Progenitor cell of endocrine pancreas (in vitro differentiated cells): ENCODE measurements around the gene FAM131A. TPM values are rescaled to one million over a fixed set of nuclear protein-coding genes. Genes with fewer than 3 reads are reported as not detected.

Experiments
- DNase-seq: peaks from one replicate; pipeline ENCODE4 v3.0.0; 2021; ENCODE audit warnings: low spot score; ENCODE audit not compliant: unreplicated experiment
- H3K27ac Mint-ChIP-seq: 2 replicates; pipeline ENCODE4 v1.8.0; 2021; ENCODE audit warnings: mild to moderate bottlenecking, moderate library complexity, mixed read lengths
- H3K27me3 Mint-ChIP-seq: 2 replicates; pipeline ENCODE4 v1.8.0; 2021; ENCODE audit warnings: mixed read lengths
- H3K36me3 Mint-ChIP-seq: 2 replicates; pipeline ENCODE4 v1.8.0; 2022; ENCODE audit warnings: mixed read lengths; ENCODE audit not compliant: insufficient read depth
- H3K4me1 Mint-ChIP-seq: 2 replicates; pipeline ENCODE4 v1.8.0; 2021; ENCODE audit warnings: low read depth, mixed read lengths
- H3K4me3 Mint-ChIP-seq: 2 replicates; pipeline ENCODE4 v1.8.0; 2021; ENCODE audit warnings: low read depth, mild to moderate bottlenecking, moderate library complexity, mixed read lengths
- H3K9me3 Mint-ChIP-seq: 2 replicates; pipeline ENCODE4 v1.8.0; 2021; ENCODE audit warnings: low read depth, mixed read lengths
- total RNA-seq: library from RNA; stranded (reverse); gene quantifications from 2 replicates; pipeline ENCODE4 v1.2.1, GENCODE V29; 2021
- TF ChIP-seq, protein P1 (sequence below): fragments of 200-600 bp; sonication (generic); IDR thresholded peaks from one replicate; pipeline ENCODE4 v1.5.0; 2021; ENCODE audit warnings: antibody characterized with exemption, mild to moderate bottlenecking; ENCODE audit not compliant: unreplicated experiment

FAM131A gene
- total RNA-seq, 1 donor from 2014 or later, result 15.4 TPM

DNA sequence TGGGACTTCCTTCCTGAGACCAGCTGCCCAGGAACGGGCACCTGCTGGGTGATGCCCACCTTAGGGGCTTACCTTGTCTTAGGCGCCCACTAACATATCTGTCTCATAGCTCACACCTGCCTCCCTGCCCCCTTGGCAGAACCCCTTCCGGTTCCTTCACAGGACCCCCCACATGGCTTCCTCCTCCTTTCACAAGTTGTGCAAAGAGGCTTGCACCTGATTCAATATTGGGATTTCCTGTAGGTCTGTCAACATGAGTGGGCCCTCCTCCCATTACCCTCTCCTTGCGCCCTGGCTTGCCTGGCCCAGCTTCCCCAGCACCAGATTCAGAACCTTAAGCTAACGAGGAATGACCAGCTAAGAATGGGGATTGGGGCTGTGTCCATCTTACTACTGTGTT is 40.0 kb downstream of the FAM131A start:
- DNase-seq, result no peak
- Mint-ChIP-seq H3K4me3 (peak overlapping the region; percentile 80), H3K27me3 (peaks cover 24% of the 10 kb centered on the region), H3K27ac (peak overlapping the region; percentile 89), H3K9me3 (no peaks in the 10 kb centered on the region), H3K36me3 (peaks cover 3% of the 10 kb centered on the region), H3K4me1 (peaks cover 24% of the 10 kb centered on the region)
- TF ChIP-seq, protein P1, sequence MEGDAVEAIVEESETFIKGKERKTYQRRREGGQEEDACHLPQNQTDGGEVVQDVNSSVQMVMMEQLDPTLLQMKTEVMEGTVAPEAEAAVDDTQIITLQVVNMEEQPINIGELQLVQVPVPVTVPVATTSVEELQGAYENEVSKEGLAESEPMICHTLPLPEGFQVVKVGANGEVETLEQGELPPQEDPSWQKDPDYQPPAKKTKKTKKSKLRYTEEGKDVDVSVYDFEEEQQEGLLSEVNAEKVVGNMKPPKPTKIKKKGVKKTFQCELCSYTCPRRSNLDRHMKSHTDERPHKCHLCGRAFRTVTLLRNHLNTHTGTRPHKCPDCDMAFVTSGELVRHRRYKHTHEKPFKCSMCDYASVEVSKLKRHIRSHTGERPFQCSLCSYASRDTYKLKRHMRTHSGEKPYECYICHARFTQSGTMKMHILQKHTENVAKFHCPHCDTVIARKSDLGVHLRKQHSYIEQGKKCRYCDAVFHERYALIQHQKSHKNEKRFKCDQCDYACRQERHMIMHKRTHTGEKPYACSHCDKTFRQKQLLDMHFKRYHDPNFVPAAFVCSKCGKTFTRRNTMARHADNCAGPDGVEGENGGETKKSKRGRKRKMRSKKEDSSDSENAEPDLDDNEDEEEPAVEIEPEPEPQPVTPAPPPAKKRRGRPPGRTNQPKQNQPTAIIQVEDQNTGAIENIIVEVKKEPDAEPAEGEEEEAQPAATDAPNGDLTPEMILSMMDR, result no peak

- Mint-ChIP-seq H3K27me3 (peaks cover 30% of the 10 kb centered on the region), H3K36me3 (peaks cover 3% of the 10 kb centered on the region), H3K4me3 (peak within 1 kb of the TSS; percentile 80), H3K4me1 (peaks cover 24% of the 10 kb centered on the region), H3K9me3 (no peaks in the 10 kb centered on the region), H3K27ac (peak within 1 kb of the TSS; percentile 89)
- TF ChIP-seq, protein P1, result no peak
- DNase-seq, result no peak
Observed at GRCh38 chr3:184377882-184378445, 40.6 kb downstream of the FAM131A start, which contains the start of gene THPO. Gene THPO (minus strand): TSS chr3:184378207. CDS start chr3:184376259, 1,948 bp downstream.

- Mint-ChIP-seq H3K4me3 (peak overlapping the region; percentile 80), H3K27me3 (peaks cover 34% of the 10 kb centered on the region), H3K36me3 (peaks cover 3% of the 10 kb centered on the region), H3K9me3 (no peaks in the 10 kb centered on the region), H3K4me1 (peaks cover 24% of the 10 kb centered on the region), H3K27ac (peak overlapping the region; percentile 18)
- TF ChIP-seq, protein P1, result no peak
- no peak for DNase-seq
Observed at GRCh38 chr3:184378651-184379357, 41.4 kb downstream of the FAM131A start.

GRCh38 chr3:184379358-184380184 is 42.2 kb downstream of the FAM131A start, which contains the start of gene CHRD:
Gene CHRD (plus strand): TSS chr3:184380054. CDS start chr3:184380319, 265 bp downstream.
- Mint-ChIP-seq H3K27ac (peak within 1 kb of the TSS; percentile 18), H3K27me3 (peaks cover 40% of the 10 kb centered on the region)
- DNase-seq, result no peak

More at GRCh38 chr3:184379358-184380184, 42.2 kb downstream of the FAM131A start, which contains the start of gene CHRD:
- TF ChIP-seq, protein P1, result no peak
- H3K9me3 Mint-ChIP-seq, result no peaks in the 10 kb centered on the region
- H3K4me3 Mint-ChIP-seq, result peak within 1 kb of the TSS; percentile 80
- peaks cover 3% of the 10 kb centered on the region for H3K36me3 Mint-ChIP-seq
- peaks cover 24% of the 10 kb centered on the region for H3K4me1 Mint-ChIP-seq
